Astrocyte of the spinal cord (primary cell): ENCODE data around the gene CCDC134.

ENCODE experiments used
- DNase-seq: peaks from one replicate; pipeline ENCODE4 v3.0.0; 2011; ENCODE audit warnings: low read depth, low spot score
- H3K4me3 ChIP-seq: 2 replicates; pipeline ENCODE4 v1.5.1; 2011; ENCODE audit warnings: low read depth, mild to moderate bottlenecking, low read length, moderate library complexity
- CTCF ChIP-seq: IDR thresholded peaks from 2 replicates; pipeline ENCODE4 v1.5.1; 2012; ENCODE audit warnings: low read depth, mild to moderate bottlenecking, low read length, inconsistent platforms
- in situ Hi-C: cut with HindIII; loops from 2 replicates; pipeline ENCODE4 v1.10.0; 2017; ENCODE audit warnings: low sequenced_read_pairs

CCDC134 gene

GRCh38 chr22:41826021-41826420, 25.5 kb downstream of the CCDC134 start:
- H3K4me3 ChIP-seq: no peak overlapping the region
- no peak for DNase-seq
- in situ Hi-C loops: no loop called here
- no peak for TF ChIP-seq CTCF

- no peak for DNase-seq
- TF ChIP-seq CTCF: no peak
- no peak overlapping the region for H3K4me3 ChIP-seq
- in situ Hi-C loops: no loop called here
Observed at GRCh38 chr22:41826430-41827383, 26.2 kb downstream of the CCDC134 start.

GRCh38 chr22:41827671-41828070, 27.2 kb downstream of the CCDC134 start:
- no peak for DNase-seq
- in situ Hi-C loops: no loop called here
- H3K4me3 ChIP-seq: no peak overlapping the region
- no peak for TF ChIP-seq CTCF

- no peak for TF ChIP-seq CTCF
- no peak for DNase-seq
- in situ Hi-C loops: no loop called here
- H3K4me3 ChIP-seq: no peak overlapping the region
Observed at GRCh38 chr22:41828516-41828915, 28.0 kb downstream of the CCDC134 start.

- in situ Hi-C loops: no loop called here
- DNase-seq: no peak
- no peak for TF ChIP-seq CTCF
- H3K4me3 ChIP-seq: no peak overlapping the region
Observed at GRCh38 chr22:41830174-41830573, 29.7 kb downstream of the CCDC134 start.

GRCh38 chr22:41831383-41831782, 30.9 kb downstream of the CCDC134 start:
- TF ChIP-seq CTCF: no peak
- no peak for DNase-seq
- in situ Hi-C loops: no loop called here
- H3K4me3 ChIP-seq: no peak overlapping the region
